CD4-positive, alpha-beta T cell (primary cell): ENCODE data around the gene CMIP. TPM values are rescaled to one million over a fixed set of nuclear protein-coding genes. Genes with fewer than 3 reads are reported as not detected.

Experiments used
- ATAC-seq: fragments of 200-7000 bp; cut with Tn5 transposase; one replicate; pipeline ENCODE4 v1.10.0; 2022; ENCODE audit warnings: mild to moderate bottlenecking; ENCODE audit not compliant: poor library complexity
- CTCF ChIA-PET: fragments of 350-600 bp; sonication (Branson Sonifier 250); formaldehyde crosslinking; loops from one replicate; lab custom pipeline; 2021; ENCODE audit warnings: antibody characterized with exemption, inconsistent platforms; lab: Charles Lee
- POLR2A ChIA-PET: fragments of 350-600 bp; sonication (Branson Sonifier 250); formaldehyde crosslinking; loops from one replicate; lab custom pipeline; 2021; ENCODE audit warnings: antibody characterized with exemption, inconsistent platforms; lab: Charles Lee
- DNase-seq, 14 experiments: peaks; one replicate each; pipeline ENCODE4 v3.0.0-alpha.2; 2013 to 2020; ENCODE audit warnings: mixed read lengths in 2 of 14
- H3K27ac ChIP-seq, 2 donors: one replicate each; pipeline versions ENCODE4 v1.5.1 to v1.7.0; 2013; ENCODE audit warnings: low read length in 2 of 2, low read depth in 1 of 2, mild to moderate bottlenecking in 1 of 2
- H3K27me3 ChIP-seq, 2 experiments: 1 replicate in 1 of 2; 2 replicates in 1 of 2; pipeline versions ENCODE4 v1.6.1 to v1.7.0; 2013; ENCODE audit warnings: low read length in 2 of 2, control low read depth in 1 of 2, mild to moderate bottlenecking in 1 of 2, moderate library complexity in 1 of 2; ENCODE audit not compliant: insufficient read depth in 2 of 2, control insufficient read depth in 1 of 2
- H3K36me3 ChIP-seq: one replicate; pipeline ENCODE4 v1.6.1; 2013; ENCODE audit warnings: low read length, control low read depth; ENCODE audit not compliant: insufficient read depth
- H3K4me1 ChIP-seq: one replicate; pipeline ENCODE4 v1.6.1; 2013; ENCODE audit warnings: low read length, control low read depth; ENCODE audit not compliant: insufficient read depth
- H3K4me3 ChIP-seq: one replicate; pipeline ENCODE4 v1.5.1; 2013; ENCODE audit warnings: mild to moderate bottlenecking, low read length, moderate library complexity
- H3K9me3 ChIP-seq, 2 experiments: 1 replicate in 1 of 2; 2 replicates in 1 of 2; pipeline versions ENCODE4 v1.6.1 to v1.7.0; 2013; ENCODE audit warnings: low read length in 2 of 2, mild to moderate bottlenecking in 2 of 2, control low read depth in 1 of 2, moderate library complexity in 1 of 2; ENCODE audit not compliant: control insufficient read depth in 1 of 2, insufficient read depth in 1 of 2
- H3K27ac Mint-ChIP-seq: one replicate; pipeline ENCODE4 v1.8.0; 2020; ENCODE audit warnings: mixed read lengths
- H3K27me3 Mint-ChIP-seq: one replicate; pipeline ENCODE4 v1.8.0; 2021; ENCODE audit warnings: mixed read lengths
- H3K36me3 Mint-ChIP-seq: one replicate; pipeline ENCODE4 v1.8.0; 2021; ENCODE audit warnings: low read depth, mixed read lengths
- H3K4me1 Mint-ChIP-seq: one replicate; pipeline ENCODE4 v1.8.0; 2021; ENCODE audit warnings: low read depth, mixed read lengths
- H3K4me3 Mint-ChIP-seq: one replicate; pipeline ENCODE4 v1.8.0; 2020; ENCODE audit warnings: mild to moderate bottlenecking, mixed read lengths
- H3K9me3 Mint-ChIP-seq: one replicate; pipeline ENCODE4 v1.8.0; 2020; ENCODE audit warnings: mixed read lengths
- intact Hi-C, 2 experiments: fragments of 100-400 bp; cut with DNase I in 1 of 2; cut with micrococcal nuclease in 1 of 2; formaldehyde crosslinking; loops; one replicate each; pipeline versions ENCODE4 v1.15.1 to v1.9.0; 2023 to 2025; cut with DNase I, micrococcal nuclease
- total RNA-seq, 174 experiments: library from RNA in 2 of 174; stranded (reverse) in 2 of 174; gene quantifications; one replicate each; pipeline ENCODE4 v1.2.3 and lab custom pipeline; 2021 to 2026
- TF ChIP-seq, protein P1 (sequence below): fragments of 200-600 bp; IDR thresholded peaks from one replicate; pipeline ENCODE4 v1.8.0; 2022; ENCODE audit warnings: antibody characterized with exemption, mild to moderate bottlenecking

Gene CMIP
- total RNA-seq, 2 experiments from 2014 or later, result 33.5 to 35.3 TPM

DNA sequence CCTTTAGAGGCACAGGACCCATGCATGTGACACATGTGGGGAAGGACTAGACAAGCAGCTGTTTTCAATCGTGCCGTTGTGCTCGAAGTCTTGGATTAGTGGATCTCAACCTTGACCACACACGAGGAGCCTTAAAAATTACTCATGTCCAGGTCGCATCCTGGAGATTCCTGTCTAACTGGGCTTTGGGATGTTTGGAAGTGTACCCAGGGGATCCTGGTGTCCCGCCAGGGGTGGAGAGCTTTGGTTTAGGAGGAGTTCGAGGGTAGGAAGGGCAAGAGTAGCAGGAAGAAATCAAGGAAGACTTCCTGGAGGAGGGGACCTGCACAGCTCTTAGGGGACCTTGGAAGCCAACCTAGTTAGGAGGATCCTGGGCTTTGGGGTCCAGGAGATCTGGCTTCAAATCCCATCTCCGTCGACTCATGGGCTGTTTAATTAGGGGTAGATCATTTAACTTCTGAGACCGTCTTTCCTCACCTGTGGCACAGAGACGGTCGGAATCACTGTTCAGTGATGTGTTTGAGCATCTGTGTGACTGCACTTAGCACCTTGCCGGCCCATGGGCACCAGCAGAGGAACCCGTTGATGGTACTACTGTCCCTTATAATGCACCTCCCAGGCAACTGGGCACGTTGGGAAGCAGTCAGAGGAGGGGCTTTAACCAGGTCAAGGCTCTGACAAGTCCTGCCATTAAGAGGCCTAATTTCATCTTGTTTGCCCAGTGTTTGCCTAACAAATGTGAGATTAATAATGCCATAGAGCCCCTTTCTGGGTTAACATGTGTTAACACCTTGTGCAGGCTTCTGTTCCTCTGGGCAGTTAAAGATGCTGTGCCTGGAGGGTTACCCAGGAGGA is 232.5 kb downstream of the CMIP start:
- intact Hi-C loops, result no loop called here
- H3K27ac ChIP-seq, result no peak overlapping the region
- H3K9me3 Mint-ChIP-seq, result no peaks in the 10 kb centered on the region
- no peak for ATAC-seq
- ChIA-PET CTCF (no interaction called here), POLR2A (no interaction called here)
- H3K27me3 Mint-ChIP-seq, result no peaks in the 10 kb centered on the region
- no peak overlapping the region for H3K27ac Mint-ChIP-seq
- no peak overlapping the region for H3K4me3 Mint-ChIP-seq
- no peak overlapping the region for H3K4me3 ChIP-seq
- H3K36me3 ChIP-seq, result peaks cover 46% of the 10 kb centered on the region
- H3K4me1 ChIP-seq, result no peaks in the 10 kb centered on the region
- H3K27me3 ChIP-seq, result no peaks in the 10 kb centered on the region
- DNase-seq, result no peak
- peaks cover 6% of the 10 kb centered on the region for H3K4me1 Mint-ChIP-seq
- TF ChIP-seq, protein P1, sequence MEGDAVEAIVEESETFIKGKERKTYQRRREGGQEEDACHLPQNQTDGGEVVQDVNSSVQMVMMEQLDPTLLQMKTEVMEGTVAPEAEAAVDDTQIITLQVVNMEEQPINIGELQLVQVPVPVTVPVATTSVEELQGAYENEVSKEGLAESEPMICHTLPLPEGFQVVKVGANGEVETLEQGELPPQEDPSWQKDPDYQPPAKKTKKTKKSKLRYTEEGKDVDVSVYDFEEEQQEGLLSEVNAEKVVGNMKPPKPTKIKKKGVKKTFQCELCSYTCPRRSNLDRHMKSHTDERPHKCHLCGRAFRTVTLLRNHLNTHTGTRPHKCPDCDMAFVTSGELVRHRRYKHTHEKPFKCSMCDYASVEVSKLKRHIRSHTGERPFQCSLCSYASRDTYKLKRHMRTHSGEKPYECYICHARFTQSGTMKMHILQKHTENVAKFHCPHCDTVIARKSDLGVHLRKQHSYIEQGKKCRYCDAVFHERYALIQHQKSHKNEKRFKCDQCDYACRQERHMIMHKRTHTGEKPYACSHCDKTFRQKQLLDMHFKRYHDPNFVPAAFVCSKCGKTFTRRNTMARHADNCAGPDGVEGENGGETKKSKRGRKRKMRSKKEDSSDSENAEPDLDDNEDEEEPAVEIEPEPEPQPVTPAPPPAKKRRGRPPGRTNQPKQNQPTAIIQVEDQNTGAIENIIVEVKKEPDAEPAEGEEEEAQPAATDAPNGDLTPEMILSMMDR, result no peak
- peaks cover 67% of the 10 kb centered on the region for H3K36me3 Mint-ChIP-seq
- no peaks in the 10 kb centered on the region for H3K9me3 ChIP-seq

DNA sequence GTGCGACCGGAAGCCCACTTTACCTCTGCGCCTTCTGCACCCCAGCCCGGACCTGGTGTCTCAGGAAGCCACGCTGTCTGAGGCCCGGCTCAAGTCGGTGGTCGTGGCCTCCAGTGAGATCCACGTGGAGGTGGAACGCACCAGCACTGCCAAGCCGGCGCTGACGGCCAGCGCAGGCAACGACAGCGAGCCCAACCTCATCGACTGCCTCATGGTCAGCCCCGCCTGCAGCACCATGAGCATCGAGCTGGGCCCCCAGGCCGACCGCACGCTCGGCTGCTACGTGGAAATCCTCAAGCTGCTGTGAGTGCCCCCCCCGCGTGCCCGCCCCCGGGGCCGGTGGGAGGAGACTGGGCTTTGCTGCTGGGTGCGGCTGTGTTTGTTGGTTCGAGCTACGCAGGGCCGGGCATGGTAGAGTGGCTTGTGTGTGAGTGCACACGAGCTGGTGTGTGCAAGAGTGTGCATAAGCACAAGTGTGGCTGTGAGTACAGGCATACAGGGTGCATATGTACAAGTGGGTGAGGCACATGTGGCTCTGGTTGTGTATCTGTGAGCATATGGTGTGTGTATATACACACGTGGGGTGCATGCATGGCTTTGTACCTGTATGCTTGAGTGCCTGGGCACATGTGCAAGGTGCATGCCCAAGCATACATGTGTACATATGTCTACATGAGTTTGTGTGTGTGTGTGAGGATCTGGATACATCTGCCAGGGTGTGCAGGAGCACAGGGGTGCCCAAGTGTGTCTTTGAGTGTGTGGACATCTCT is 233.9 kb downstream of the CMIP start:
- Histone ChIP-seq H3K4me1 (no peaks in the 10 kb centered on the region), H3K27ac (no peak overlapping the region), H3K9me3 (no peaks in the 10 kb centered on the region), H3K36me3 (peaks cover 37% of the 10 kb centered on the region), H3K4me3 (no peak overlapping the region), H3K27me3 (no peaks in the 10 kb centered on the region)
- Mint-ChIP-seq H3K9me3 (no peaks in the 10 kb centered on the region), H3K27ac (no peak overlapping the region), H3K27me3 (no peaks in the 10 kb centered on the region), H3K4me3 (no peak overlapping the region), H3K4me1 (peaks cover 6% of the 10 kb centered on the region), H3K36me3 (peaks cover 63% of the 10 kb centered on the region)
- TF ChIP-seq, protein P1, result no peak
- DNase-seq (no peak), ATAC-seq (no peak)
- ChIA-PET POLR2A (no interaction called here), CTCF (no interaction called here)
- intact Hi-C loops, result no loop called here

DNA sequence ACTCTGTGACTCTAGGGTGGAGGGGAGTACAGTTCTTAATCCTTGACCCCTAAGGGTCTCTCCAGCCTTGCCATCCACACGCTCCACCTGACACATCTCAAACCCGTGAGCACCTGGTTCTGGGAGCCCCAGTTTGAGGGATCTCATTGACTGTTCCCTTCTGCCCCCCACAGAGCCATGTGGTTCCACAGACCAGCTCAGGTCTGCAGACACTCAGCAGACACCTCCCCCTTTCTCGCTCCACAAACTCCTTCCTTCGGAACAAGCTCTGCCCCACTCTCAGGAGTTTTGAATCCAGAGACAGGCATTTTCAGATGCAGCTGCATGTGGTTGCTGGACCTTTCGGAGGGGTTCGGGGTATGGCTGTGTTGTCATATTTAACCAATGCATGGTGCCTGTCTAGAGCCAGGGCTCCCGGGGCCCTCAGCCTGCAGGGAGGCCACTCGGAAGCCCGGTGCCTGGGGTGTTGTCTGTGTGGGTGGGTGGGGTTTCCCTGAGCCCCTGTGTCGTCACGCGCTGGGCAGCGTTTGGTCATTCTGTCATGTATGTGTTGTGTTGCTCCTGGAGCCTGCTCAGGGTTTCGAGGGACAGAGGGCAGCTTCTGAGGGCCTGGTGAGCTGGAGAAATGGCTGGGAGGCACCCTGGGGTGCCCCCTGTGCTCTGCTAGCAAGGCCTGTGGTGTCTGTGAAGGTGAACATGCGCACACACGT is 235.3 kb downstream of the CMIP start:
- H3K27me3 Mint-ChIP-seq, result no peaks in the 10 kb centered on the region
- no peaks in the 10 kb centered on the region for H3K4me1 ChIP-seq
- no peak overlapping the region for H3K4me3 ChIP-seq
- intact Hi-C loops, result no loop called here
- peaks cover 52% of the 10 kb centered on the region for H3K36me3 Mint-ChIP-seq
- no peak overlapping the region for H3K4me3 Mint-ChIP-seq
- DNase-seq, result no peak
- ChIA-PET POLR2A (no interaction called here), CTCF (no interaction called here)
- no peak overlapping the region for H3K27ac Mint-ChIP-seq
- no peaks in the 10 kb centered on the region for H3K9me3 ChIP-seq
- ATAC-seq, result no peak
- no peak overlapping the region for H3K27ac ChIP-seq
- H3K36me3 ChIP-seq, result peaks cover 37% of the 10 kb centered on the region
- TF ChIP-seq, protein P1, result no peak
- peaks cover 6% of the 10 kb centered on the region for H3K4me1 Mint-ChIP-seq
- H3K27me3 ChIP-seq, result no peaks in the 10 kb centered on the region
- no peaks in the 10 kb centered on the region for H3K9me3 Mint-ChIP-seq
